Liver (tissue), 3 donors: Measurements from ENCODE around the gene TCEA3.

Experiments used
- EGR1 ChIP-seq, 2 donors: IDR thresholded peaks; 2 replicates each; pipeline ENCODE4 v1.6.1; 2016 to 2018; ENCODE audit warnings: antibody characterized with exemption in 2 of 2, low read depth in 2 of 2
- FOXA2 ChIP-seq: IDR thresholded peaks from 2 replicates; pipeline ENCODE4 v1.6.1; 2016; ENCODE audit warnings: antibody characterized with exemption
- JUND ChIP-seq, 2 donors: IDR thresholded peaks; 2 replicates each; pipeline ENCODE4 v1.6.1; 2016; ENCODE audit warnings: antibody characterized with exemption in 2 of 2
- RAD21 ChIP-seq, 2 donors: IDR thresholded peaks; 2 replicates each; pipeline ENCODE4 v1.6.1; 2016; ENCODE audit warnings: antibody characterized with exemption in 2 of 2, mild to moderate bottlenecking in 2 of 2
- SP1 ChIP-seq: IDR thresholded peaks from 2 replicates; pipeline ENCODE4 v1.6.1; 2018; ENCODE audit warnings: antibody characterized with exemption, mild to moderate bottlenecking
- TAF1 ChIP-seq: conservative IDR thresholded peaks from 2 replicates; pipeline ENCODE4 v1.6.1; 2016; ENCODE audit warnings: antibody characterized with exemption, mild to moderate bottlenecking
- YY1 ChIP-seq: IDR thresholded peaks from 2 replicates; pipeline ENCODE4 v1.6.1; 2016; ENCODE audit warnings: antibody characterized with exemption, mild to moderate bottlenecking
- TF ChIP-seq, protein P1 (sequence below): fragments of 150-350 bp; IDR thresholded peaks from 2 replicates; pipeline ENCODE4 v1.5.1; 2017; ENCODE audit warnings: improper control_type of control experiment, low read depth, low read length; ENCODE audit not compliant: missing input control
- TF ChIP-seq, protein P2 (sequence below): IDR thresholded peaks from 2 replicates; pipeline ENCODE4 v1.6.1; 2016; ENCODE audit warnings: antibody characterized with exemption
- TF ChIP-seq, protein P3 (sequence below): IDR thresholded peaks from 2 replicates; pipeline ENCODE4 v1.6.1; 2016; ENCODE audit warnings: antibody characterized with exemption, mild to moderate bottlenecking
- donor health status: healthy.
- donor health status: healthy.

DNA sequence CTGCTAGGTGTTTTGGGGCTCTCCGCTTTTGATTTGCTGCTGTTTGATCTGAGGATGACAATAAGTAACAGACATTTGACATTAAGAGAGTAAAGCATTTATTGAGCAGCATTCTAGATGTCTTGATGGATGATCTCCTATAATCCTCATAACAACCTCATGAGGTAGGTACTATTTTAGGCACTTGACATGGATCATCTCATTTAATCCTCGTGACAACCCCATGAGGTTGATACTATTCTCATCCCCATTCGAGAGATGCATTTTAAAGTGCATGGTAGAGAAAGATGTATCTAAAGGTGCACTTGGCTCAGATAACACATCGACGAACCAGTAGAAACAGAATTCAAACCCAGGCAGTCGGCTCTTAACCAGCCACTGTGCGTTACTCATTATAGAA, 26.6 kb downstream of the TCEA3 start:
- TF ChIP-seq, protein P1, sequence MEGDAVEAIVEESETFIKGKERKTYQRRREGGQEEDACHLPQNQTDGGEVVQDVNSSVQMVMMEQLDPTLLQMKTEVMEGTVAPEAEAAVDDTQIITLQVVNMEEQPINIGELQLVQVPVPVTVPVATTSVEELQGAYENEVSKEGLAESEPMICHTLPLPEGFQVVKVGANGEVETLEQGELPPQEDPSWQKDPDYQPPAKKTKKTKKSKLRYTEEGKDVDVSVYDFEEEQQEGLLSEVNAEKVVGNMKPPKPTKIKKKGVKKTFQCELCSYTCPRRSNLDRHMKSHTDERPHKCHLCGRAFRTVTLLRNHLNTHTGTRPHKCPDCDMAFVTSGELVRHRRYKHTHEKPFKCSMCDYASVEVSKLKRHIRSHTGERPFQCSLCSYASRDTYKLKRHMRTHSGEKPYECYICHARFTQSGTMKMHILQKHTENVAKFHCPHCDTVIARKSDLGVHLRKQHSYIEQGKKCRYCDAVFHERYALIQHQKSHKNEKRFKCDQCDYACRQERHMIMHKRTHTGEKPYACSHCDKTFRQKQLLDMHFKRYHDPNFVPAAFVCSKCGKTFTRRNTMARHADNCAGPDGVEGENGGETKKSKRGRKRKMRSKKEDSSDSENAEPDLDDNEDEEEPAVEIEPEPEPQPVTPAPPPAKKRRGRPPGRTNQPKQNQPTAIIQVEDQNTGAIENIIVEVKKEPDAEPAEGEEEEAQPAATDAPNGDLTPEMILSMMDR = no peak
- TF ChIP-seq EGR1 (IDR thresholded peaks at IDR 0.05; ENCODE audit: low read depth in 2 of 2) (no peak), RAD21 (IDR thresholded peaks at IDR 0.05) (no peak), FOXA2 (no peak), JUND (IDR thresholded peaks at IDR 0.05) (no peak), TAF1 (no peak), YY1 (no peak), SP1 (no peak)
- TF ChIP-seq, protein P2, sequence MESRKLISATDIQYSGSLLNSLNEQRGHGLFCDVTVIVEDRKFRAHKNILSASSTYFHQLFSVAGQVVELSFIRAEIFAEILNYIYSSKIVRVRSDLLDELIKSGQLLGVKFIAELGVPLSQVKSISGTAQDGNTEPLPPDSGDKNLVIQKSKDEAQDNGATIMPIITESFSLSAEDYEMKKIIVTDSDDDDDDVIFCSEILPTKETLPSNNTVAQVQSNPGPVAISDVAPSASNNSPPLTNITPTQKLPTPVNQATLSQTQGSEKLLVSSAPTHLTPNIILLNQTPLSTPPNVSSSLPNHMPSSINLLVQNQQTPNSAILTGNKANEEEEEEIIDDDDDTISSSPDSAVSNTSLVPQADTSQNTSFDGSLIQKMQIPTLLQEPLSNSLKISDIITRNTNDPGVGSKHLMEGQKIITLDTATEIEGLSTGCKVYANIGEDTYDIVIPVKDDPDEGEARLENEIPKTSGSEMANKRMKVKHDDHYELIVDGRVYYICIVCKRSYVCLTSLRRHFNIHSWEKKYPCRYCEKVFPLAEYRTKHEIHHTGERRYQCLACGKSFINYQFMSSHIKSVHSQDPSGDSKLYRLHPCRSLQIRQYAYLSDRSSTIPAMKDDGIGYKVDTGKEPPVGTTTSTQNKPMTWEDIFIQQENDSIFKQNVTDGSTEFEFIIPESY = no peak
- TF ChIP-seq, protein P3, sequence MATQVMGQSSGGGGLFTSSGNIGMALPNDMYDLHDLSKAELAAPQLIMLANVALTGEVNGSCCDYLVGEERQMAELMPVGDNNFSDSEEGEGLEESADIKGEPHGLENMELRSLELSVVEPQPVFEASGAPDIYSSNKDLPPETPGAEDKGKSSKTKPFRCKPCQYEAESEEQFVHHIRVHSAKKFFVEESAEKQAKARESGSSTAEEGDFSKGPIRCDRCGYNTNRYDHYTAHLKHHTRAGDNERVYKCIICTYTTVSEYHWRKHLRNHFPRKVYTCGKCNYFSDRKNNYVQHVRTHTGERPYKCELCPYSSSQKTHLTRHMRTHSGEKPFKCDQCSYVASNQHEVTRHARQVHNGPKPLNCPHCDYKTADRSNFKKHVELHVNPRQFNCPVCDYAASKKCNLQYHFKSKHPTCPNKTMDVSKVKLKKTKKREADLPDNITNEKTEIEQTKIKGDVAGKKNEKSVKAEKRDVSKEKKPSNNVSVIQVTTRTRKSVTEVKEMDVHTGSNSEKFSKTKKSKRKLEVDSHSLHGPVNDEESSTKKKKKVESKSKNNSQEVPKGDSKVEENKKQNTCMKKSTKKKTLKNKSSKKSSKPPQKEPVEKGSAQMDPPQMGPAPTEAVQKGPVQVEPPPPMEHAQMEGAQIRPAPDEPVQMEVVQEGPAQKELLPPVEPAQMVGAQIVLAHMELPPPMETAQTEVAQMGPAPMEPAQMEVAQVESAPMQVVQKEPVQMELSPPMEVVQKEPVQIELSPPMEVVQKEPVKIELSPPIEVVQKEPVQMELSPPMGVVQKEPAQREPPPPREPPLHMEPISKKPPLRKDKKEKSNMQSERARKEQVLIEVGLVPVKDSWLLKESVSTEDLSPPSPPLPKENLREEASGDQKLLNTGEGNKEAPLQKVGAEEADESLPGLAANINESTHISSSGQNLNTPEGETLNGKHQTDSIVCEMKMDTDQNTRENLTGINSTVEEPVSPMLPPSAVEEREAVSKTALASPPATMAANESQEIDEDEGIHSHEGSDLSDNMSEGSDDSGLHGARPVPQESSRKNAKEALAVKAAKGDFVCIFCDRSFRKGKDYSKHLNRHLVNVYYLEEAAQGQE = no peak
